DMS79 treated with DMSO at 0.1 percent for 48 hours (cell line): ENCODE data around the gene WNT10A.
A peak's percentile ranks its signal among the peaks of the same experiment; 100 is the strongest.

Source experiments
- DNase-seq: peaks from one replicate; lab custom pipeline; 2025; lab: John Stamatoyannopoulos, UW

Gene WNT10A

GRCh38 chr2:218877331-218877730 is 3.3 kb upstream of the WNT10A start:
- DNase-seq, result no peak

DNA sequence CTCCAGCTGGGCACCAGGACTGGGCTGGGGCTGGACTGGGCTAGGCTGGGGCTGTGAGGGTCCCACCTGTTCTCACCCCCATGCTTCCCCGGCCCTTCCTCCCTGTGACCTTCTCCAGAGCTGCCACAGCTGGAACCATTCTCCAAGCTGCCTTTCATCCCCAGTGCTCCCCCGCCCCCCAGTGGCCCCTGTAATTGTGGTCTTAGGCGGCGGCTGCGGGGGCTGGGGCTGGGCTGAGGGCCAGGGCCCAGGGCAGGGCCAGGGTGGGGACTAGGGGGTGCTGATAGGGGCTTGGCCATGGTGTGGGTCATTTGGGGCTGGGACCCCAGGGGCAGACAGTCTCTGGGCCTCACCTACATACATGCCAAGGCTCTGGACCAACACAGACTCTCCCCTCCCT is 2.8 kb upstream of the WNT10A start:
- DNase-seq, result no peak

DNA sequence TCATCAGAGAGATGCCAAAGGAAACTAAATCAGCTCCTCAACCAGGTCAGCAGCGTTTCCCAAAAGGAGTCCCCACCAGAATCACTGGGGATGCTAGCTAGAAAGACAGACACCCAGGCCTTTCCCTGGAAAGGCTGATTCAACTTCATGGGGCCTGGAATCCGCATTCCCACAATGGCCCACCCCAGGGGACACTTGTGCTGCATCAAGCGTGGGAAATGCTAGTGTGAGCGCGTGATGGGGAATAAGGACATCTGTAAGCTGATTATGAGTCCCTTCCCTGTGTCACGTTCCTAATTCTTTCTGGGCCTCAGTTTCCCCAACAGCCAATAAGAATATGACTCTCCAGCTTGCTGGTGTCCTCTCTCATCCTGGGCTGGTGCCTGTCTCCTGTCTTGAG is 2.2 kb upstream of the WNT10A start:
- no peak for DNase-seq

DNA sequence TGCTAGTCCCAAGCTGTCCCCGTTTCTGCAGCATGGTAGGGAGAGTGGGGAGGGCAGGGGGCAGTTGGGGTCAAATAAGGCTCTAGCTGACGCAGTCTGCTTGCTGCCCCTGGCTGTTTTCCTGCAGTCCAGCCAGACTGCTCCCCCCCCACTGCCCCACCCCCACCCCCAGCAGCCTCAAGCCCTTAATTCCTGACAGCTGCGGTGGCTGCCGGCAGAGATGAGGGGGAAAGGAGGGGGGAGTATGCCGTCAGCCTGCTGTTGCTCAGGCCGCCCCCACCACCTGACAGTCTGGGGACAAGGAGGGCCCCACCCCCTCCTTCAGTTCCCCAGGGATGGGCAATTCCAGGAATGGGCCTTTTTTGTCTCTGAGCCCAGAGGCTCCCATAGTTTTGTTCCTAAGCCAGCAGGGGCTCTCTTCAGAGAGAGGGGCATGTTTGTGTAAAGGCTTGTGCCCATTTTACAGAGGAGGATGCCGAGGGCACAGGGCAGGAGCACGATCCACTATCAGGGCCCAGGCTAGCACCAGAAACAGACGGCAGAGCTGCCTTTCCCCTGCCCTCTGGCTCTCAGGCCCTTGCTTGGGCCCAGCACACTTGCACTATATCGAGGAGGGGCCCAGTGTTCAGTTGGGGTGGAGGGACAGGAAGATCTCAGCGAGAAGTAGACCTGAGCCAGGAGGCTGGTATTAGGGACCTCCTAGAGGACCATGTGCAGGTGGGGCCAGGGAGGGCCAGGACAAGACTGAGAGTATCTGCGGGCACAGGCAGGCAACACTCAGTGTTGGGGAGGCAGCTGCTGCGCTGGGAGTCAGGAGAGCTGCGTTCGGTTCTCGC is 1.5 kb upstream of the WNT10A start:
- DNase-seq, result no peak

DNA sequence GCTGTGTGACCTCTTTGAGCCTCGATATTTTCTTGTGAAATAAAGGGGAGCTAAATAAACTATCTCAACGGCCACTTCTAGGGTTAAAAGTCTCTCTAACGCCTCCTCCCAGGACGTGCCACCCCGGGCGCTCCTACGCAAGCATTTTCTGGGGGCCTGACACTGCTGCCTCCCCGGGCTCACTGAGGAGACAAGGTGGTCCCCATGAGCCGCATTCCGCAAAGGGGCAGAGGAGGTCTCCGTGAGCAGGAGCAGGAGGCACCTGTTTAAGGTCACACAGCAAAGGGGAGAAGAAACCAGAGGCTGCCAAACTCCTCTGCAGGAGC is 913 bp upstream of the WNT10A start:
- DNase-seq, result no peak

GRCh38 chr2:218880859-218881594 is 375 bp downstream of the WNT10A start:
- no peak for DNase-seq

GRCh38 chr2:218881744-218882460 is 1.2 kb downstream of the WNT10A start:
- DNase-seq, result no peak

DNA sequence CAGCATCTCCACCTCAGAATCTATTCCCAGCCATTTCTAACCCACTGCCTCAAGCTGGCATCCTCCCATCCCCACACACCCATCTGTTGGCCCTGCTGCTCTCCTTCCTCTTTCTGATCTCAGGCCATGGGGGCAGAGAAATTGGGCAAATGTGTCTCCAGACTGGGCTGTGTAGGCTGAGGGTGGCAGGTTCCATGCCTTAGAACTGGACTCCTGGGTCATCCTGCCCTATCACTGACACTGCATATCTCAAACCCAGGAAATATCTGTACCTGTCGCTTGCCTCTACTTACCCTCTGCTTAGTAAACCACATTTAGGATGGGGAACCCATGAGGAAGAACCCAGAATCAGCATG is 1.8 kb downstream of the WNT10A start:
- DNase-seq, result no peak

GRCh38 chr2:218882866-218883366 is 2.3 kb downstream of the WNT10A start:
- no peak for DNase-seq

DNA sequence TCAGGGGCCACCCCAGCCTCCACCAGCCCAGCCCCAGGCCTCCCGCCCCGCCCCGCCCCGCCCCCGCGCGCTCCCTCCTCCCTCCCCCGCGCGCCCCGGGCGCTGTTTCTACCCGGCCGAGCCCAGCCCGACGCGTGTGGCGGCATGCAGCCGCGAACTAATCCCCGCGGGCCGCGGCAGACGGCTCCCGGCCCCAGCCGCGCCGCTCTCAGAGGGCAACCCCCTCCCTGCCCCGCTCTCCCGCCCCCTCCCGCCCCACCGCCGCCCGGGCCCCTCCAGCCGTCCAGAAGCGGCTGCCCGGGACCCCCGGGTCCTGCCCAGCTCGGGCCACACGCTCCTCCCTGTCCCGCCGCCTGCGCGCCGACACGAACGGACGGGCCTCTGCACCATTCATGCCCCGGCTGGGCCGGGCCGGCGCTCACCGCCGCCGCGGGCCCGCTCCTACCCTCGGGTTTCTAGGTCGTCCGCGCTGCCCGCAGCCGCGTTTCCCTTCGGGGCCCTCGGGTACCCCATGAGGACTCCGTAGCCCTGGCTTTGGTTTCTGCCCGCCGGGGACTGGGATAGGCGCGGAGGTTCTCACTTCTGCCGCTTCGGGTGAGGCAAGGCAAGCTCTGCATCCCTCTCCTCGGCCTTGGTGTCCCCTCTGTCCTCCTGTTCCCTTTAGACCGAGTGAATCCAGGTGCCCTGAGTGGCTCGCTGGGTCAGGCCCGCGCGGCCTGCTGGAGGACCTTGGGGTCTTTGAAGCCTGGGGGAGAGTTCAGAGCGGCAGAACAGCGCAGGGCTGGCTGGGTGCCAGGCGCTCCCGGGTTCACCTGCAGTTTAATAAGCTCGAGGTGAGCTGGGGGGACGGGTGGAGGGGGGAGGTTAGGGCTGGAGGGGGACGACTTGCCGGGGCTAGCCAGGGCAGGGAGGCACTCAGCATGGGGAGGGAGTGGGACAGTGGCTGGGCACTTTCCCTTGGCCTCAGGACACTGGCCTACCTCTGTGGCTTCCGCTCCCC is 3.1 kb downstream of the WNT10A start:
- DNase-seq, result peak; percentile 25

- no peak for DNase-seq
Observed at GRCh38 chr2:218884519-218884918, 3.9 kb downstream of the WNT10A start.

- DNase-seq, result no peak
Observed at GRCh38 chr2:218885981-218886947, 5.6 kb downstream of the WNT10A start.

DNA sequence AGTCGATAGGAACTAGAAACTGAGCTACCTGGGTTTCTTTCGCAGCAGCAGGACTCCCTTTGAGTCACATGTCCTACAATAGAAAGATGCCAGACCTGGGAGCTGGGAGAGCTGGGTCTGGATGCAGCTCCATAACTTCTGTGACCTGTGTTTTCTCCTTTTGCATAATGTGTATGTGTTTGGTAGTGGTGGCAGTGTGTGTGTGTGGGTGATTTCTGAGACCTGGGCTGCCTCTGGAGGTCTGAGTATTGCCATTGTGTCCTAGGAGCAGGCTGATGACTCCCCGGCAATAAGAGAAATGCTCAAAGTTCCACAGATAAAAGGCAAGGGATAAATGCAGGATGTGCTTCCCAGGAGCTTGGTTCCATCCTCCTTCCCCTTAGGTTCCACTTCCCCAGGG is 6.4 kb downstream of the WNT10A start:
- no peak for DNase-seq

- no peak for DNase-seq
Observed at GRCh38 chr2:218888341-218888740, 7.7 kb downstream of the WNT10A start.

- no peak for DNase-seq
Observed at GRCh38 chr2:218889937-218890336, 9.3 kb downstream of the WNT10A start.

DNA sequence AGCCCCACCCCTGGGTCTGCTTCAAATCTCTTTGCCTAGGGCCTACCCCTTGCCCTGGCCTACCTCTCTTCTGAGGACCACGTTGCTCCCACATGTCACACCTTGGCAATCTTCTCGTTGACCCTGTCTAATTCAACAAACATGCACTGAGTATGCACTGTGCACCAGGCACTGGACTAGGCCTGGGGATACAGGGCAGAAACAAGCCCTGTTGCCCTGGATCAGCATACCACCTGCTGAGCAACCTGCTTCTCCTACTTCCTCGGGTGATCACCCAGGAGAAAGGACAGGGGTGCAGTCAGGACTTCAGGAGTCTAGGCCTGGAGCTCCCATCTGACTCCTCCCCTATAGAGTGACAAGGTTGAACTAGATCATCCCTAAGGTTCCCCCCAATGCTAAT is 9.7 kb downstream of the WNT10A start:
- DNase-seq, result no peak

DNA sequence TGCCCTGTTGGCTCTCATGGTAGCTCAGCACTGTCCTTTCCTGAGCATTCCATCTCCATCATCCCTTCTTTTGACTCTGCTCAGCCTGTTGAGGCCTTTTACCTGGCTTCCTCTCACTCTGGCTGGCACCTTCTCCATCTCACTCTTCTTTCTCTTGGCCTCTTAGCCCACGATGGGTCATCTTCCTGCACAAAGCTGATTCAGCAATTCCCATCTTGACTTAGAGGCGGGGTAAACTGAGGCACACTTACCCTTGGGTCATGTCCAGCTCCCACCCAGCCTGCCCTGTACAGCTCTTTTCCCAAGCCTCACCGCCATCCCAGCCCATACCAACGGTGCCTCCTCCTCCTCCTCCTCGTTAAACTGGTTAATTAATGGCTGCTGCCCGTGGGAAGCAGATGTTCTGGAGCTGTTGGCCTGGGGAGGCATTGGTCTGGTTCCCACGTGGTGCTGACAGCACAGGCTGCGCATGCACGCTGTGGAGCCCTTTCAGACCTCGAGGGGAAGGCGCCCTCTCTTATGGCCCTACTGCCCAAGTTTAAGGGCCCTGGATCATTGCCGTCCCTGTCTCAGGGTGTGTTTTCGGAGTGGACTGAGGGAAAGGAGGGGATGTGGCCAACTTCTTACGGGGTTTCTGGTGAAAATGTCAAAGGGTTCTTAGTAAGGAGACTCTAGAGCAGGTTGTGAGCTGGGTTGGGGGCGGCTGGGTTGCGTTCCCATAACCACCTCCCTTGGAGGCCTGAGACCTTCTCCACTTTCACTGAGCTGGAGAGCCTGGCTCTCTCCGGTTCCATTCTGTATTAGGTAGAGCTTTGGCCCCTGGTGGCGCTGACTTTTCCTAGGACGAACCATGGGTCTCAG is 10.9 kb downstream of the WNT10A start:
- DNase-seq, result no peak

DNA sequence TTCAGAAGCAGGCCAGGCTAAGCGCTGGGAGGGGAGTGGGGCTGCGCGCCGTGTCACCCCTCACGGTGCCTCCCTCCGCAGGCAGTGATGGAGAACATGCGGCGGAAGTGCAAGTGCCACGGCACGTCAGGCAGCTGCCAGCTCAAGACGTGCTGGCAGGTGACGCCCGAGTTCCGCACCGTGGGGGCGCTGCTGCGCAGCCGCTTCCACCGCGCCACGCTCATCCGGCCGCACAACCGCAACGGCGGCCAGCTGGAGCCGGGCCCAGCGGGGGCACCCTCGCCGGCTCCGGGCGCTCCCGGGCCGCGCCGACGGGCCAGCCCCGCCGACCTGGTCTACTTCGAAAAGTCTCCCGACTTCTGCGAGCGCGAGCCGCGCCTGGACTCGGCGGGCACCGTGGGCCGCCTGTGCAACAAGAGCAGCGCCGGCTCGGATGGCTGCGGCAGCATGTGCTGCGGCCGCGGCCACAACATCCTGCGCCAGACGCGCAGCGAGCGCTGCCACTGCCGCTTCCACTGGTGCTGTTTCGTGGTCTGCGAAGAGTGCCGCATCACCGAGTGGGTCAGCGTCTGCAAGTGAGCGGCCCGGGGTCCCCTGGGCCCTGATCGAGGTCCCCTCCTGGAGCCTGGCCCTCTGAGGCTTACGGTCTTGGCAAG is 12.2 kb downstream of the WNT10A start:
- DNase-seq, result peak; percentile 60
